ENCODE data around the gene NDST1.

Gene NDST1

DNA sequence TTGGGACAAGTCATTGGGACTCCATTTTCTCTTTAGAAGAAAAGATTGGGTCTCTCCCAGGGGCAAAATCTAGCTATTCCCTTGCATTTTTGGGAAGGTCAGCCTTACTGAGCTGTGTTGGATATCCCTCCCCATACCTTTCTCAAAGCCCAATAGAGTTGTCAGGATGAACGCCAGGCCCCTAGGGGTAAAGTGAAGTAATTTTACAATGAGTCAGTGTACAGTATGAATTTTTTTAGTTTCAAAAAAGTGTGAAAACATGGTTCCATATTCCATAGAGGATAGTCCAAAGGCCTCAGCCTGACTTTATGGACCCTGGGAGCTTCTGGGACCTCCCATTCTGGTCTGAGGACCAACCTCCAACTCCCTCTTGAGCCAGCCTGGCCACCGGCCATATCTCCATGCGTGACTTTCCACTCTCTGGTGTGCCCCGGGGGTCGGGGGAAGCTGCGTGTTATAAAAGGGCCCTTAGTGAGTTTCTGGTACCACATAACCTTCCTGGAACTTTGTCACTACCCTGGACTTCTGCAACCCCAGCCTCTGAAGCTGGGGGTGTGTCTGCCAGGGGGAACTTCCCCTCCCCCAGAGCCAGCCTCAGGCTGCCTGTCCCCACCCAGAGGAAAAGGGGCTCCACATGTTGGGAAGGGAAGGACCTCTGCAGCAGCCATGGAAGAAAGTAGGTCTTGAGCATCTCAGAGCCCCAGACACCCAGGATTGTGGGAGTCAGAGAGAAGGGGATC, 80.1 kb downstream of the NDST1 start:
- no peak for DNase-seq (ENCODE audit: low read depth in 2 of 2)

DNA sequence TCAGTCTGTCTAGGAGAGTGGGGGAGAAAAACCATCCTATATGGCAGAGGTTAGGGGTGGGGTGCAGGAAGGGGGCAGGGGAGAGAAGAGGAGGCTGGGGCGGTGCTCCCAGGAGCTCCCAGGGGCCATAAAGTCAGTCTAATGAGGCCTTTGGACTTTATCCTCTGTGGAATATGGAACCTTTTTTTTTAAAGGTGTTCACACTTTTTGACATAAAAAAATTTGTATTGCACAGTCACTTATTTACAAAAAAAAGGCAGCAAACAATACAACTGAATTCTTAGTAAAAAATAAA, 80.6 kb downstream of the NDST1 start:
- DNase-seq (ENCODE audit: low read depth in 2 of 2) = no peak

DNA sequence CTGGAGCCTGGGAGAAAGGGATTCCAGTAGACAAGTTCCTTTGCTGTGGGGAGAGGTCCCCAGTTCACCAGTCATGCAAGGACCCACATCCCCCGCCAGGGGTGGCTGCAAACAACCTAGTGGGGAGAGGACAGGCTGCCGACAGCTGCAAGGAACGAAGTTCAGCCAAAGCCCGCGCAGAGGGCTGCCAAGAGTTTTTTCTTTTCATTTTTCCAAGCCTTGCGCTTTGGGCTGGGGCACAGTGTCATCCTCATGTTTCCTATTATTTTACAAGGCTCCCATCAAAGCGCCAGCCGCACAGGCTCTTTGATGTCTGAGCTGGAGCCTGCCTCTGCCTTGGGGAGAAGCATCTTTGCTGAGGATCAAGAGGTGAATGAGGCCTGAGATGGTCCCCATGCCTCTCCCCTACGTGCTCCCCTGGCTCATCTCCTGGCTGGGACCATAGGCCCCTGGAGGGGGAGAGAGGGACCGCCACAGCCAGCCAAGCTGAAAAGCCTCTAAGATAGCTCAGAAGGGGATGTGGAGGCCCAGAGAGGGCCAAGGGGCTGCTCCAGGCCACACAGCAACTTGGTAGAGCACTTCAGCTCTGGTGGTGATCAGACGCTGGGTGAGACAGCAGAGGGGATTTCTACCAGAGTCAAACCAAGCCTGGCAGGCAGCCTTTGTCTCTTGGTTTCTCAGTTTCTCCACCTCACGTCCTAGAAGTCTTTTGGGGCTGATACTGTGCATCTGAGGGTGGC, 82.1 kb downstream of the NDST1 start:
- DNase-seq (ENCODE audit: low read depth in 2 of 2) = no peak

DNA sequence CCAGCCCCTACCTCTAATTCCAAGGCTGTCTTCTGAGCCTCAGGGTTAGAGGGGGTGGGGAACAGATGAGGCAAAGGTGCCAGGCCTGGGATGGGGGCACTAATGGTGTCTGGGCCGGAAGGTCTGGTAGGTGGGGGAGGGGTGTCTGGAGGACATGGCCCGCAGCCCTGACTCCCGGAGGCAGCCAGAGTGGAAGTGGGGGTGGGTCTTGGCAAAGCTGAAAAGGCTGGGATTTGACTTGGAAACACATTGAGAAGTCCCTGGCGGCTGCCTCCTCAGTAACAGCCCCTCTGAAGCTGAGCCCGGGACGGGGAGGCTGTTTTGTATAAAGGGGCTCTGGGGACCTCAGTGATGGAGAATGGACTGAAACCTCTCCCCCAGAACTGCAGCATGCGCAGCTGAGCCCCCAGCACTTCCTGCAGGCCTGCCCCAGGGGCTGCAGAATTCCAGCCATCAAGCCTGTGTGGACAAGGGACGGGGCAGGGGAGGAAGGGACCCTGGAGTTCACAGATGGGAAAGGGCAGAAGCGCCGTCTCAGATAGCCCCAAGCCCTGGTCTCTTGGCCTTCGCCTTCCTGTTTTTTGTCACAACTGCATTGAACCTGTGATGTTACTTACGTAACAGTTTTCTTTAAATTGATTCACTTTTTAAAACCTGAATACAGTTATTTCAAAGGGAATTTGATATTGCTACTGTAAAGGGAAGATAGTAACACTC, 83.2 kb downstream of the NDST1 start:
- no peak for DNase-seq (ENCODE audit: low read depth in 2 of 2)

DNA sequence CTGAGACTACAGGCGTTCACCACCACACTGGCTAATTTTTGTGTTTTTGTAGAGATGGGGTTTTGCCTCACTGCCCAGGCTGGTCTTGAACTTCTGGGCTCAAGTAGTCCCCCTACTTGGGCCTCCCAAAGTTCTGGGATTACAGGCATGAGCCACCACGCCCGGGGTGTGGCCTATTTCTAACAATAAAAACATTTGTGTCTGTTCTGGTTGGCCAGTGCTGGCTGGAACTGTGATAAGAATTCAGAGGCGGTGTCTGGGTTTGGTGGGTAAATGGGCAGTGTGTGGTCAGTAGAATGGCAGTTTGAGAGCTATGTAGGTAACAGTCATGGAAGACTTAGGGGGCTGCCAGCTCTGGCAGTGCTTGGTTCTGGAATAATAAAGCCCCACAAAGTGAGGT, 85.7 kb downstream of the NDST1 start:
- no peak for DNase-seq (ENCODE audit: low read depth in 2 of 2)

DNA sequence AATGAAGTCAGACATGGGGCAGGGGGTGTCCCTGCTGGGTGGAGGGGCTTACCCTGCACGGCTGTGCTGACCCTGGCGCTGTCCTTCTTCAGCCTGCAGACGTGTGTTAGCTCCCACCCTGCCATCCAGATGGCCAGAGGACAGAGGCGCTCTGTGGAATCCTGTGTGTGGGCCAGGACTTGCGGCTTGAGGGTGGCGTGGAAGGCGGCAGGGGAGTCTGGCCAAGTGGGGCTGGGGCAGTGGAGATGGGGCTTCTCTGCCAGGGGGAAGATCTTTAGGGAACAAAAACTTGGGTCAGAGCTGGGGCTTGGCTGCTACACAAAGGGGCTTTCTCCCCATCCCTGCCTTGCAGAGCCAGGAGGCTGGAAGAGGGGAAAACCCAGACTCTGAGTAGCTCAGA, 86.1 kb downstream of the NDST1 start:
- DNase-seq (ENCODE audit: low read depth in 2 of 2) = no peak

DNA sequence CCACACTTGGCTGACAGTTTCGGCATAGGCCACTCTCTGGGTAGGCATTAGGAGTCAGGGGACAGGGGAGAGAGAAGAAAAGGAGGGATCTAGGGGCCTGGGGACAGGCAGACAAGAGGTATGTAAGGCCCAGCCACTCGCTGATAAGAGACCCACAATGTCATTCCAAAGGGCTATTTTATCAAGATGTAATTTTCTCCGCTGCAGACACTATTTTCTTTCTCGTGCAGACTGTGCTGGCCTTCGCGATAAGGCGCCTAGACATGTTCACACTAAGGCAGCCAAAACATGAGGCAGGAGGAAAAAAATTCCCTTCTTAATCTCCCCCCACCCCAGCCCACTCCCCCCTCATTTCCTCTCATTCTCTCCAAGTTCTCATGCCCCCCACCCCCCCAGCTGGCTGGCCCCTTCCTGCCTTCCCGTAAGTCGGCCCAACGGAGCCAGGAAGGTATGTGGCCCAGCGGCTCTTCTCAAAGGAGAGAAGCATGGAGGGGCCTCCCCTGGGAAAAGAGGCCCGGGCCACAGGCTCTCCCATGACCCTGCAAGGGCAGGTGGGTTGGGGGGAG, 87.6 kb downstream of the NDST1 start:
- DNase-seq (ENCODE audit: low read depth in 2 of 2) = no peak

DNA sequence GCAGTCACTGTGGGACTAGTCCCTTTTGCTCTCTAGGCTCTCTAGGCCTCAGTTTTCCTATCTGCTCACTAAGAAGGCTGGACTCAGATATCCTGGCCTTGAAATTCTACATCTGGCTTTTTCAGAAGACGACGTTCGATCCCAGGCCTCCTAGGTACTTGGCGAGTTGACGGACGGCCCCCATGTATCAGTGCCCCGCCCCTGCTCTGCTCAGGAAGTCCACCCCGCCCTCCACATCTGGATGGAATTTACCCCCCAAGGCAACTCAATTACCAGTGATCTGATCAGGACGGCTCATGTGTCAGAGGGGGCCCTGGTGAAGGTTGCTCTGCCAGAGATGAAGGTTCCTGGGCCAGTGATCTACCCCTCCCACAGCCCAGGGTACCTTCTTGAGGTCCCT, 88.4 kb downstream of the NDST1 start:
- no peak for DNase-seq (ENCODE audit: low read depth in 2 of 2)

DNA sequence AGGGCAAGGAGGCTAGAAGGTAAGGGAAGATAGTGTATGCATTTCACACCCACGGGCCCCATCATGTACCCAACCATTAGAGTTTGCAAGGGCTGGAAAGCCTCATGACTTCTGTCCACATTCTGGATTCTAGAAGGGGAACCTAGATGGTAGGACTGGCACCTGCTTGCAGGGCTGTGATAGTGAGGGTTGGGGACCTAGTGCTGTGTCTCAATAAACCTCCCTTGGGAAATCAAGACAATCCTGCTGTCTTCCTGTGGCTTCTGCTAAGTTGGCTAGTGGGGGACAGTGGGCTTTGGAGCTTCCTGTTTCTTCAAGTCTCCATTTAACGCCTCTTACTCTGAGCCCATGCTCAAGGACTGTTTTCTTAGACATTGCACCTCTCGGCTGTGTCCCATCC, 88.9 kb downstream of the NDST1 start:
- DNase-seq (ENCODE audit: low read depth in 2 of 2) = no peak

DNA sequence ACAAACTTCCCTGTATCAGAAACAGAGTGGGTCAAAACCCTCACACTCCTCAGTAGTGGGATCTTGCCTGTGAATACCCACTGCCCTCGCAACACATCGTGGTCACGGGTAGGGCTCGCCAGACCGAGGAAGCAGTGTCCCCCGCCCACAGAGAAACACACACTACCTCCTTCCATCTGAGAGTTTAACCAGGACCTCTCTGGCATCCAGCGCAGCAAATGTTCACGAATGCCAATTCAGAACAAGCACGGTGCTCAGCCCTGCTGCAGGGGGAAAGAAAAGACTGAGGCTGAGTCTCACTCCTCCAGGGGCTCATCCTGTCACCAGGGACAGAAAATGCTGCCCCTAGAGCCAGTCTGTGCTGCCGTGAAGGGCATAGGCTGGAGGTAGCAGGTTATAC, 90.1 kb downstream of the NDST1 start:
- DNase-seq (ENCODE audit: low read depth in 2 of 2) = no peak

DNA sequence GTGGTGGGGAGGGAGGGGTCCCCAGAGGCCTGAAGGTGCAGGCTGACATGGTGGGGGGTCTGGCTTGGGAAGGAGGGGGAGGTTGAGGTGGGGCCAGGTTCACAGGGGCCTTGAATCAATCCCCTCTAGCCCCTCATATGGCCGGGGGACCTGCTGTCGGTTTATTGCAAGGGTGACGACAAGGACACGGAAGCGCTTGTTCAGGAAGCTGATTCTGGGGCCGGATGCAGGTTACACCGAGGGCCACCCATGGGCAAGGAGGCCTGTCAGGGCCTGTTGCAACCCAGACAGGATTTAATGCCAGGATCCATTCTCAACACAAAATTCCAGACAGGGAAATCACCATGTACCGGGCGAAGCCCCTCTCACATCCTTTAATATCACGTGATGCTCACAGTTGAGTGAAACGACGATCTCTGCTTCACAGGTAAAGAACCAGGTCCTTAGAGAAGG, 90.9 kb downstream of the NDST1 start:
- DNase-seq (ENCODE audit: low read depth in 2 of 2) = no peak

DNA sequence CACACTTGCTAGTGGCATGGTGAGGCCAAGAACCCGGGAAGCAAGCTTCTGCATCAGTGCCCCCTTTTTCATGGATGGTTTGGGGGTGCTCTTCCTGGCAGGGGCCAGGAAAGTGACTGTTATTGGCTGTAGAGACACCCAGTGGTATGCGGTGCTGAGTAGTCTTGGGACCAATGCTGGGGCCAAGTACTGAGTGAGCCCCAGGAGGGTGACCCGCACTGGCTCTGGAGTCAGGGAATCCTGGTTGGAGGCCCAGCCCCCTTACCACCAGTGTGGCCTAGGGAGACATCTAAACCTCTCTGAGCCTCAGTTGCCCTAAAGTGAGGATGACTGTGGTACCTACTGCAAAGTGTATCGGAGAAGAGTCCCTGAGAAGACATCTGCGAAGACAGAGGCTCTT, 91.3 kb downstream of the NDST1 start:
- no peak for DNase-seq (ENCODE audit: low read depth in 2 of 2)

DNA sequence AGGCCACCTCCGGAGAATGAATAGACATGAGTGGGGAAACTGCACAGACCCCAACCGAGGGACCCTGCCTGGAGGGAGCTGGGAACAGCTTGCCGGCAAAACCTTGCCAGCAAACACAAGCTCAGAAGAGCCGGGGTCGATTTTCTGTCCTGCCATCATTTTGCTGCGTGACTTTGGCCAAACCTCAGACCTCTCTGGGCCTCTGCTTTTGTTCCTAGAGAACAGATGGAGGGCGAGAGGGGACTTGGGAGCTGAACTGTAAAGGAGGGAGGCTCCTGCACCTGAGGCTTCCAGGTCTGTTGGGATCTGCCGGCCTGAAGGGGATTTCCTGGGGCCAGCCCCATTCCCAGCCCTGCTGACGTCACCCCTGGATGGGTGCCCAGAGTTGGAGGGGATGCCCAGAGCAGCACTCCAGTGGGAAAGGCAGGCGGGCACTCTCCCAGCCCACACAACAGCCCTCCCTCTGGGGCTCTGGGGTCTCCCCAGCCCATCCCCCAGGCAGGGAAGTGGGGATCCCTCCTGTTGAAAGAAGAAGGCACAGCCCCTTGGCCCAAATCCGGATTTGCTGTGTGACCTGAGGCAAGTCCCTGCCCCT, 92.1 kb downstream of the NDST1 start:
- no peak for DNase-seq (ENCODE audit: low read depth in 2 of 2)

DNA sequence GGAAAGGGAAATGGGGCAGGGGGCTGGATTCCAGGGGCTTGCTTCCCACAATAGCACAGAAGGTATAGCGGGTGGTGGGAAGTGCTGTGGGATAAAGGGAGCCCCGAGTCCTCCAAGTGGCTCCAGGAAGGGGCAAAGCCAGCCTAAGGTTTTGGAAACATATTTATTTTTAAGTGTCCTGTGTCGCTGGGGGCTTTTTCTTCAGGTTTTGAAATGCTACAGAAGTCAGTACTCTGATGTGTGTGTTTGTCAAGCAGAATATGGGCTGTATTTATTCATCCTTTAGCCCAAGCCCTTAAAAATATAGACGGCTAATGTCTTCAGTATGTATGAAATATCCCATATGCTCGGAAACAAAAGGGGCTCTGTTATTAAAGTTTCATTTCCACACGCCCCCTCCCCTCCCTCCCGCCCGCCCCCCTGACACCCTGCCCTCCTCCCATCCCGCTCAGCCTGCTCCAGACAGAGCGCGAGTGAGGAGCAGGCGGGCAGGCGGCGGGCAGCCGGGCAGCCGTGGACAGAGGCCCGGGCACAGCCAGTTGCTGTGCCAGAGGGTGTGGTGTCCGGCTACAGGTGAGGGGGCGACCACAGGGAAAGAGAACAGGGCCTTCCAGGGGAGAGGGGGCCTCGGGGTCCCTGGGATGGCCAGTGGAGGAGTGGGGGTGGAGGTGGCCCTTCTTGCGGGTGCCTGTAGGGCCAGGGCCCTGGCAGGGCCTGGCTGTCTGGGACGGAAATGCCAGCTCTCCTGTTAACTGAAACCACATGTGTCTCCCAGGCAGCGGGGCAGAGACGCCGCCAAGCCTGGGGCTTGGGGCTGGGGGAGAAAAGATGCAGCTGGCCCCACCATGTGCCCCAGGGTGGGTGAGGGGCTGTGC, 92.9 kb downstream of the NDST1 start:
- DNase-seq (ENCODE audit: low read depth in 2 of 2) = no peak

DNA sequence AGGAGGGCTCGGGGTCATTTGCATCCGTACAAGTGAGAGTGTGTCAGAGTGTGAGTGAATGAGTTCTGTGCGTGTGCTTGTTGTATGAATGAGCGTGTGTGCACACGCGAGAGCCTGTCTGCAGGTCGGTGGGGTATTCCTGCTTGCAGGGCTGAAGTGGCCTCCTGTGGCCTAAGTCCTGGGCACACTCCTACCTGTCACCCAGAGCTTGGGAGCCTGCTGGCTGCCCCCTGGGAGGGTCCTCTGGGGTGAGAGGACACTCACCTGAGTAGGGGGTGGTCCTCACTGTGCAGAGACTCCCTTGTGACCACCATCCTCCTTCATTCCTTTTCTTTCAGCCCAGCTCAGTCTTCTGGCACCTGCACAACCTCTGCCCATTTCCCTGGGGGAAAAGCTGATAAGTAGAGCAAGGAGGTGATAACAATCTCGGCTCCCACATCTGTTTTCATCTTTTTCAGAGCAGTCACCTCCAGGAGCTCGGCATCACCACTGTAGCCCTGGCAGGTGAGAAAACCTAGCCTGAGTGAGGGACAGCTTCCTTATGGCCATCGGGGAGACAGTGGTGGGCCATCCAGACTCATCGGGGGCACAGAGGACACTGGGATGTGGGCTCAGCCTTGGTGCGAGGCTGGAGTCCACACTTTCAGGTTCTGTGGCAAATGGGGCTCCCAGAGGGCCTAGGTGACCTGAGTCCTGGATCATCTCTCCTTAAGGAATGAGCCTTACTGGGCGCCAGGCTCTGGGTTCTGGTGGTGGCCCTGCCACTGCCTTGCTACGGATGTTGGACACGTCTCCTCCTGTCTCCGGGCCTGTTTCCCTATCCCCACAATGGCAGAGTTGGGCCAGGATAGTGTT, 93.8 kb downstream of the NDST1 start:
- DNase-seq (ENCODE audit: low read depth in 2 of 2) = no peak

DNA sequence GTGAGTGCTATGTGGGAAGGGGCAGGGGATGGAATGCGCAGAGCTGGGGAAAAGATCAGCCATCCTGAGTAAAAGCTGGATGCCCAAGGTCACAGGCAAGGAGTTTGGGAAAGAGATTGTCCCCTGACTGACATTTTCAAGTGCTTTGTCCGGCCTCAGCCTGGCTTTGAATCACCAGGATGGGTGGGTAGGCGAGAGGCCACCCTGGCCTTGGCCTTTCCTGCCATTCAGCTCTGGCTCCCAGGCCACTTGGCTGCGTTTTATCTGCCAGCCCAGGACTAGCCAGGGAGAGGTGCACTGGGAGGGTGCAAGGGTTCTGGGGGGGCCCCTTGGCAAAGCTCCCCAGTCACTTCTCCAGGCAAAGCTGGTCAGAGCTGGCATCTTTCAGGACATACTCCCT, 95.1 kb downstream of the NDST1 start:
- DNase-seq (ENCODE audit: low read depth in 2 of 2) = no peak

DNA sequence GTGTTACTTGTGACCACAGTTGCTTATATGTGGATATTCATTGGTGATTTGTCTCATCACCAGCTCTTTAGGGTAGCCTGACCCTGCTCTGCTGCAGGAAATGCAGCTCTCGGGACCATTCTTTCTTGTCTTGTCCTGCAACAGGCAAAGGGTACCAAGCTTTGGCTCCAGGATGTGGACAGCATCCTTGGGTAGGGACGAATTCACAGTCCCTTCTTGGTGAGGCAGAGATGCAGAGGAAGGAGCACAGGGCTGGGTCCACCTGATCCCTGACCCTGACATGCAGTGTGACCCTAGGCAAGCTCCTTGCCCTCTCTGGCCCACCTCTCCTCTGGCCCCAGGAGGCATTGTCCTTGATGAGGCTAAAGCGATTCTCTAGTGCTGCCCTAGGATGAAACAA, 95.6 kb downstream of the NDST1 start:
- no peak for DNase-seq (ENCODE audit: low read depth in 2 of 2)

DNA sequence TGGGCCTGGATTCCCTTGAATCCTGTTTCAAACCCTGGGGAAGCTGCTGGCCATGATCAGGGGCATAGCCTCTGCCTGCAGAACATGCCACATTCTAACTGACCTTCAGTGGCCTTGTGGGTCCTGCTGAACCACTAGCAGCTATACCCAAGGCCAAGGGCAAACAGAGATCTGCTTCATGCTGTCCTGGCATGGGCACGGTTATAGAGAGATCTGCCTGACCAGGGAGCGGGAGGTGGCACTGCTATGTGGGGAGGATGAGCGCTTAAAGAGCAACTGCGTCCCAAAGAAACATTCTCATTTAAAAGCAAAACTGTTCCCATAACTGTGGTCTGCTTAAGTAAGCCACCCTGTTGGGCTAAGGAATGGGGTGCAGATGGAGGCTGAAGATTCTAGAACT, 96.1 kb downstream of the NDST1 start:
- no peak for DNase-seq (ENCODE audit: low read depth in 2 of 2)

DNA sequence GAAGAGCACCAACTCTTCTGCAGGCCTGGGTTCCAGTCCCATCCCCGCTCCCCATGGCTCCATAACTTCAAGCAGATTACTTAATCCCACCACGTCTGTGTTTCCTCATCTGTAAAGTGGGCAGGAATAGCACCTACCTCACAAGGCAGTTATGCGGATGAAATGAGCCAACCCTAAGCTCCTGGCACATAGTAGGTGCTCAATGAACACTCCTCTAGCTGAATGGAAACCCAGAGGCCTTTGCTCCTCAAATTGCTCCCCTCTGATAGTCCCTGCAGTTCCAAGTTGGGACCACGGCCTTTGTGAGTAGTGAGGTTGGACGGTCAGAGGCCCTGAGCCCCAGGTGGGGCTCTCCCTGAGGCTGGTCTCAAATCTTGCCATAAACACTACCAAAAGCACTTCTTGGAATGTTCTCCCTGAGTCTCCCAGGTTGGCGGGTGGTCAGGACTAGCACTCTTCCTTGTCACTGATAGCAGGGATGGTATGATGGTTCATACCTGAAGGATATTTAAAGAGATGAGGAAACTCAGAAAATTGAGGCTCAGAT, 97.0 kb downstream of the NDST1 start:
- DNase-seq (ENCODE audit: low read depth in 2 of 2) = no peak

DNA sequence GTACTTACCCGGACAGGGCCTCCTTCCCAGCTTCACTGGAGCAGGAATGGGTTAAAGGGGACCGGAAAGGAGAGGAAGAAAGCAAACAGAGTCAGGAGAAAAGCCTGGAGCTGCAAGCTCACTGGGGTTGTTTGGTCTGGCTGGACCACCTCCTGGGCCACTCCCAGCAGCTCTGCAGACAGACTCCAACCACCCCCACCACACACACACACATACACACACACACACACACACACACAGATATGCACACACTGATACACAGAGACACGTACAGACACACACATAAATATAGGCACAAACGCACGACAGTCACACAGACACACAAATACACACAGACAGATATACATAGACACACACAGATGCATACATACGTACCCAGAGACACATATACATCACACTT, 97.6 kb downstream of the NDST1 start:
- no peak for DNase-seq (ENCODE audit: low read depth in 2 of 2)
